H9 (cell line): ENCODE results near the gene DDI2. TPM values are rescaled to one million over a fixed set of nuclear protein-coding genes. Genes with fewer than 3 reads are reported as not detected.

Source experiments
- DNase-seq: peaks from one replicate; pipeline ENCODE4 v3.0.0-alpha.2; 2017
- H2AFZ ChIP-seq: one replicate; pipeline ENCODE4 v1.6.1; 2013; ENCODE audit warnings: mild to moderate bottlenecking, low read length, control low read depth, moderate library complexity
- H2AK5ac ChIP-seq: 2 replicates; pipeline ENCODE4 v1.6.1; 2013; ENCODE audit warnings: low read length, control low read depth, mixed read lengths; ENCODE audit not compliant: insufficient read length
- H2BK120ac ChIP-seq: one replicate; pipeline ENCODE4 v1.6.1; 2013; ENCODE audit warnings: low read depth, mild to moderate bottlenecking, low read length, control low read depth, inconsistent platforms; ENCODE audit not compliant: poor library complexity, severe bottlenecking
- H2BK12ac ChIP-seq: 2 replicates; pipeline ENCODE4 v1.6.1; 2013; ENCODE audit warnings: low read length, control low read depth, mixed read lengths, low read depth; ENCODE audit not compliant: insufficient read length
- H2BK15ac ChIP-seq: 2 replicates; pipeline ENCODE4 v1.6.1; 2013; ENCODE audit warnings: low read depth, low read length, control low read depth
- H2BK20ac ChIP-seq: one replicate; pipeline ENCODE4 v1.6.1; 2013; ENCODE audit warnings: low read depth, mild to moderate bottlenecking, low read length, control low read depth, inconsistent platforms; ENCODE audit not compliant: poor library complexity, severe bottlenecking
- H2BK5ac ChIP-seq: 2 replicates; pipeline ENCODE4 v1.6.1; 2013; ENCODE audit warnings: low read length, control low read depth, mixed read lengths; ENCODE audit not compliant: insufficient read length
- H3K14ac ChIP-seq: 2 replicates; pipeline ENCODE4 v1.6.1; 2013; ENCODE audit warnings: low read length, control low read depth; ENCODE audit not compliant: insufficient read depth
- H3K18ac ChIP-seq: 2 replicates; pipeline ENCODE4 v1.6.1; 2013; ENCODE audit warnings: low read depth, mild to moderate bottlenecking, mixed read lengths, low read length, control low read depth; ENCODE audit not compliant: insufficient read length
- H3K23ac ChIP-seq: 2 replicates; pipeline ENCODE4 v1.6.1; 2013; ENCODE audit warnings: low read length, control low read depth, mixed read lengths, low read depth; ENCODE audit not compliant: insufficient read length
- H3K23me2 ChIP-seq: 2 replicates; pipeline ENCODE4 v1.6.1; 2013; ENCODE audit warnings: low read depth, mild to moderate bottlenecking, mixed read lengths, low read length, control low read depth; ENCODE audit not compliant: insufficient read length, poor library complexity, severe bottlenecking
- H3K27ac ChIP-seq: 2 replicates; pipeline ENCODE4 v1.5.1; 2013; ENCODE audit warnings: low read length, control low read depth, mixed read lengths, low read depth; ENCODE audit not compliant: insufficient read length
- H3K27me3 ChIP-seq: 2 replicates; pipeline ENCODE4 v1.6.1; 2013; ENCODE audit warnings: low read length, control low read depth, inconsistent platforms; ENCODE audit not compliant: insufficient read depth
- H3K4ac ChIP-seq: 2 replicates; pipeline ENCODE4 v1.6.1; 2013; ENCODE audit warnings: low read depth, mild to moderate bottlenecking, control low read depth, inconsistent platforms, low read length, moderate library complexity
- H3K4me1 ChIP-seq: 2 replicates; pipeline ENCODE4 v1.6.1; 2013; ENCODE audit warnings: low read length, control low read depth, inconsistent platforms; ENCODE audit not compliant: insufficient read depth
- H3K4me2 ChIP-seq: 2 replicates; pipeline ENCODE4 v1.6.1; 2013; ENCODE audit warnings: low read length, control low read depth, mixed read lengths; ENCODE audit not compliant: insufficient read length, insufficient read depth
- H3K56ac ChIP-seq: 2 replicates; pipeline ENCODE4 v1.6.1; 2013; ENCODE audit warnings: low read depth, mild to moderate bottlenecking, mixed read lengths, low read length, control low read depth; ENCODE audit not compliant: insufficient read length
- H3K79me1 ChIP-seq: 2 replicates; pipeline ENCODE4 v1.6.1; 2013; ENCODE audit warnings: low read depth, mild to moderate bottlenecking, moderate library complexity, low read length, control low read depth, inconsistent platforms; ENCODE audit not compliant: insufficient read depth, poor library complexity, severe bottlenecking
- H3K79me2 ChIP-seq: 2 replicates; pipeline ENCODE4 v1.6.1; 2013; ENCODE audit warnings: low read length, control low read depth, inconsistent platforms; ENCODE audit not compliant: insufficient read depth
- H3K9ac ChIP-seq: 2 replicates; pipeline ENCODE4 v1.6.1; 2013; ENCODE audit warnings: low read length, control low read depth, mixed read lengths; ENCODE audit not compliant: insufficient read length; ENCODE audit errors: extremely low read depth
- H3K9me3 ChIP-seq: one replicate; pipeline ENCODE4 v1.6.1; 2013; ENCODE audit warnings: low read depth, low read length, inconsistent platforms; ENCODE audit not compliant: control insufficient read depth
- H3T11ph ChIP-seq: one replicate; pipeline ENCODE4 v1.6.1; 2013; ENCODE audit warnings: mild to moderate bottlenecking, low read length, control low read depth, inconsistent platforms
- H4K20me1 ChIP-seq: one replicate; pipeline ENCODE4 v1.6.1; 2013; ENCODE audit not compliant: control insufficient read depth, insufficient read length, insufficient read depth
- H4K5ac ChIP-seq: 2 replicates; pipeline ENCODE4 v1.6.1; 2013; ENCODE audit warnings: low read depth, mild to moderate bottlenecking, mixed read lengths, low read length, control low read depth; ENCODE audit not compliant: insufficient read length
- H4K8ac ChIP-seq: replicated peaks from 2 replicates; pipeline ENCODE4 v1.6.1; 2013; ENCODE audit warnings: low read length, control low read depth, mixed read lengths, low read depth; ENCODE audit not compliant: insufficient read length
- H4K91ac ChIP-seq: 2 replicates; pipeline ENCODE4 v1.6.1; 2013; ENCODE audit warnings: low read depth, mild to moderate bottlenecking, moderate library complexity, mixed read lengths, low read length, control low read depth; ENCODE audit not compliant: insufficient read length
- H3K27ac Mint-ChIP-seq, 3 experiments: 2 replicates in 2 of 3; 3 replicates in 1 of 3; pipeline ENCODE4 v1.8.0; 2020 to 2021; ENCODE audit warnings: mixed read lengths in 3 of 3, mild to moderate bottlenecking in 1 of 3, moderate library complexity in 1 of 3
- H3K27me3 Mint-ChIP-seq: 2 replicates; pipeline ENCODE4 v1.8.0; 2021; ENCODE audit warnings: low read depth, mild to moderate bottlenecking, moderate library complexity, mixed read lengths
- H3K36me3 Mint-ChIP-seq, 3 experiments: 2 replicates in 2 of 3; 3 replicates in 1 of 3; pipeline ENCODE4 v1.8.0; 2020 to 2021; ENCODE audit warnings: low read depth in 3 of 3, mixed read lengths in 3 of 3; ENCODE audit not compliant: insufficient read depth in 1 of 3
- H3K4me1 Mint-ChIP-seq, 2 experiments: 2 replicates each; pipeline ENCODE4 v1.8.0; 2020; ENCODE audit warnings: mixed read lengths in 2 of 2
- H3K4me3 Mint-ChIP-seq, 2 experiments: 2 replicates in 1 of 2; 3 replicates in 1 of 2; pipeline ENCODE4 v1.8.0; 2020 to 2021; ENCODE audit warnings: mild to moderate bottlenecking in 2 of 2, mixed read lengths in 2 of 2, moderate library complexity in 1 of 2
- H3K9me3 Mint-ChIP-seq, 2 experiments: 2 replicates in 1 of 2; 3 replicates in 1 of 2; pipeline ENCODE4 v1.8.0; 2020; ENCODE audit warnings: mild to moderate bottlenecking in 2 of 2, mixed read lengths in 2 of 2, moderate library complexity in 1 of 2
- WGBS: extraction: QIAGEN DNeasy Blood & Tissue Kit; methylation state at CpG from one replicate; pipeline ENCODE4 v1.1.7; 2013; ENCODE audit warnings: missing lambda C conversion rate, low lambda C conversion rate, mixed read lengths; ENCODE audit not compliant: insufficient read length; ENCODE audit errors: extremely low coverage; 5-methylcytosine and 5-hydroxymethylcytosine counted together
- total RNA-seq: library from RNA; stranded (reverse); gene quantifications from 2 replicates; pipeline ENCODE4 v1.2.1, GENCODE V29; 2021
- TF ChIP-seq, protein P1 (sequence below): fragments of 200-600 bp; sonication (generic); conservative IDR thresholded peaks from 3 replicates; pipeline ENCODE4 v1.8.0; 2021; ENCODE audit warnings: antibody characterized with exemption, mild to moderate bottlenecking

DDI2 gene
- total RNA-seq, 1 experiment from 2014 or later: 45.0 TPM

DNA sequence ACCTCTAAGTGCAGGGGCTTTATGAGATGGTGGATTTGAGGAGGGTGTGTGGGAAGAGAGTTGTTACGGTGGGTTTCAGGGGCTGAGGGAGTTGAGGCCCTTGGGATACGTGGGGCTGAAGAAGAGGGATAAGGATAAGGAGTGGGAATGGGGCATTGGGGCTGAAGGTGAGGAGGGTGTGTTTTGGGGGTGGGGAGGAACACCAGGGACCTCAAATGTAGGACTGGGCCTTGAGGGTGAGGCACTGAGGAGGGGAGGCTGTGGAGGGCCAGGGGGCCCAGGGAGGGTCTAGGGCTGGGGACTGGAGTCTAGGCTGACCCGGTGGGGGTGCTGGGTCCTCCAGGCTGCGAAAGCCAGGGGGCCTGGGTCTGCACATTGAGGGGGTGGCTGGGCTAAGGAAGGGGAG is 65.7 kb downstream of the DDI2 start:
- Mint-ChIP-seq H3K4me1 (peaks cover 18 to 22% of the 10 kb centered on the region in 2 experiments), H3K9me3 (peaks cover 4 to 6% of the 10 kb centered on the region in 2 experiments; a peak in 4 of 5 replicates), H3K36me3 (peaks cover 0 to 4% (median 1%) of the 10 kb centered on the region in 3 experiments; a peak in 4 of 7 replicates), H3K27ac (peak overlapping the region in 2 of 3 experiments; percentile 5 to 60; a peak in 4 of 7 replicates), H3K27me3 (no peaks in the 10 kb centered on the region), H3K4me3 (peak overlapping the region; percentile 62 to 82)
- H3K4me2 ChIP-seq: no peak overlapping the region
- no peak overlapping the region for H2AFZ ChIP-seq
- no peak overlapping the region; the same call in 1 of the 2 replicates for H3K14ac ChIP-seq
- H3K23ac ChIP-seq: no peak overlapping the region
- no CpG with 5 or more reads among the region's 4 CpGs for WGBS
- H3K56ac ChIP-seq: no peak overlapping the region
- no peaks in the 10 kb centered on the region for H3K9me3 ChIP-seq
- no peak overlapping the region for H3K18ac ChIP-seq
- no peak overlapping the region for H4K91ac ChIP-seq
- peaks cover 5% of the 10 kb centered on the region for H3K23me2 ChIP-seq
- H2BK20ac ChIP-seq: no peak overlapping the region
- H2BK15ac ChIP-seq: 0 out of 2 replicates have a peak overlapping the region, but pooled peaks have one; percentile 24
- H3T11ph ChIP-seq: no peak overlapping the region
- no peak overlapping the region for H4K5ac ChIP-seq
- H4K8ac ChIP-seq: no peak overlapping the region
- no peak for DNase-seq
- no peak overlapping the region for H3K4ac ChIP-seq
- peaks cover 4% of the 10 kb centered on the region for H3K79me1 ChIP-seq
- no peaks in the 10 kb centered on the region for H3K27me3 ChIP-seq
- peaks cover 3% of the 10 kb centered on the region; the same call in 1 of the 2 replicates for H3K4me1 ChIP-seq
- H3K9ac ChIP-seq: no peak overlapping the region
- TF ChIP-seq, protein P1, sequence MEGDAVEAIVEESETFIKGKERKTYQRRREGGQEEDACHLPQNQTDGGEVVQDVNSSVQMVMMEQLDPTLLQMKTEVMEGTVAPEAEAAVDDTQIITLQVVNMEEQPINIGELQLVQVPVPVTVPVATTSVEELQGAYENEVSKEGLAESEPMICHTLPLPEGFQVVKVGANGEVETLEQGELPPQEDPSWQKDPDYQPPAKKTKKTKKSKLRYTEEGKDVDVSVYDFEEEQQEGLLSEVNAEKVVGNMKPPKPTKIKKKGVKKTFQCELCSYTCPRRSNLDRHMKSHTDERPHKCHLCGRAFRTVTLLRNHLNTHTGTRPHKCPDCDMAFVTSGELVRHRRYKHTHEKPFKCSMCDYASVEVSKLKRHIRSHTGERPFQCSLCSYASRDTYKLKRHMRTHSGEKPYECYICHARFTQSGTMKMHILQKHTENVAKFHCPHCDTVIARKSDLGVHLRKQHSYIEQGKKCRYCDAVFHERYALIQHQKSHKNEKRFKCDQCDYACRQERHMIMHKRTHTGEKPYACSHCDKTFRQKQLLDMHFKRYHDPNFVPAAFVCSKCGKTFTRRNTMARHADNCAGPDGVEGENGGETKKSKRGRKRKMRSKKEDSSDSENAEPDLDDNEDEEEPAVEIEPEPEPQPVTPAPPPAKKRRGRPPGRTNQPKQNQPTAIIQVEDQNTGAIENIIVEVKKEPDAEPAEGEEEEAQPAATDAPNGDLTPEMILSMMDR: no peak
- H2BK12ac ChIP-seq: peak overlapping the region; percentile 94
- no peaks in the 10 kb centered on the region for H4K20me1 ChIP-seq
- H3K79me2 ChIP-seq: peaks cover 4% of the 10 kb centered on the region; the same call in 1 of the 2 replicates
- peak overlapping the region; percentile 87 for H2AK5ac ChIP-seq
- no peak overlapping the region for H2BK5ac ChIP-seq
- no peak overlapping the region for H3K27ac ChIP-seq
- H2BK120ac ChIP-seq: no peak overlapping the region
